ENCODE results near the gene TSKU.

The TSKU gene

GRCh38 chr11:76768088-76768908 lies 14.9 kb upstream of the TSKU start:
- H3K27me3 ChIP-seq (ENCODE audit: insufficient read depth, poor library complexity, severe bottlenecking): no peaks in the 10 kb centered on the region
- peak overlapping the region; percentile 46 for H3K27ac ChIP-seq (replicated peaks)
- H3K4me3 ChIP-seq (replicated peaks; ENCODE audit: insufficient read depth, low read length): no peak overlapping the region
- DNase-seq (ENCODE audit: low read depth in 1 of 2, low spot score in 1 of 2): peak; percentile 84 to 95
- TF ChIP-seq SPI1 (IDR thresholded peaks at IDR 0.05; ENCODE audit: borderline replicate concordance, low read depth) (peak; percentile 59; the same call in 1 of the 2 replicates), CTCF (IDR thresholded peaks at IDR 0.05; ENCODE audit: insufficient read depth, low read length) (no peak), REST (IDR thresholded peaks at IDR 0.05; ENCODE audit: insufficient replicate concordance, low read depth) (no peak), POLR2AphosphoS5 (IDR thresholded peaks at IDR 0.05; ENCODE audit: low read depth) (peak; percentile 68)

- no peak for TF ChIP-seq GABPA (IDR thresholded peaks at IDR 0.05; ENCODE audit: low read depth)
- TF ChIP-seq POLR2AphosphoS5 (IDR thresholded peaks at IDR 0.05; ENCODE audit: low read depth): no peak
- no peak for TF ChIP-seq CTCF (IDR thresholded peaks at IDR 0.05; ENCODE audit: insufficient read depth, low read length)
- TF ChIP-seq SPI1 (IDR thresholded peaks at IDR 0.05; ENCODE audit: borderline replicate concordance, low read depth): no peak
- no peak for TF ChIP-seq REST (IDR thresholded peaks at IDR 0.05; ENCODE audit: insufficient replicate concordance, low read depth)
- no peak overlapping the region for H3K4me3 ChIP-seq (replicated peaks; ENCODE audit: insufficient read depth, low read length)
- no peak for DNase-seq (ENCODE audit: low read depth in 1 of 2, low spot score in 1 of 2)
- H3K27ac ChIP-seq (replicated peaks): peak overlapping the region; percentile 46
- H3K27me3 ChIP-seq (ENCODE audit: insufficient read depth, poor library complexity, severe bottlenecking): no peaks in the 10 kb centered on the region
Measured at GRCh38 chr11:76768909-76769560, 14.1 kb upstream of the TSKU start.

GRCh38 chr11:76769645-76770586 lies 13.2 kb upstream of the TSKU start:
- no peak overlapping the region for H3K4me3 ChIP-seq (replicated peaks; ENCODE audit: insufficient read depth, low read length)
- H3K27me3 ChIP-seq (ENCODE audit: insufficient read depth, poor library complexity, severe bottlenecking): no peaks in the 10 kb centered on the region
- TF ChIP-seq REST (IDR thresholded peaks at IDR 0.05; ENCODE audit: insufficient replicate concordance, low read depth) (no peak), CTCF (IDR thresholded peaks at IDR 0.05; ENCODE audit: insufficient read depth, low read length) (no peak), GABPA (IDR thresholded peaks at IDR 0.05; ENCODE audit: low read depth) (no peak), POLR2AphosphoS5 (IDR thresholded peaks at IDR 0.05; ENCODE audit: low read depth) (no peak), SPI1 (IDR thresholded peaks at IDR 0.05; ENCODE audit: borderline replicate concordance, low read depth) (no peak)
- no peak for DNase-seq (ENCODE audit: low read depth in 1 of 2, low spot score in 1 of 2)
- H3K27ac ChIP-seq (replicated peaks): no peak overlapping the region
